Esophagus (tissue), 2 donors: Measurements from ENCODE around the gene ANKRD6. TPM values are rescaled to one million over a fixed set of nuclear protein-coding genes. Genes with fewer than 3 reads are reported as not detected.

Experiments used
- H3K27ac ChIP-seq, 2 donors: one replicate each; pipeline ENCODE4 v1.5.1; 2013; ENCODE audit warnings: low read depth in 2 of 2, mild to moderate bottlenecking in 2 of 2, inconsistent platforms in 1 of 2, low read length in 1 of 2, moderate library complexity in 1 of 2
- H3K27me3 ChIP-seq, 2 donors: one replicate each; pipeline ENCODE4 v1.6.1; 2013; ENCODE audit warnings: low read length in 2 of 2, control low read depth in 1 of 2, mild to moderate bottlenecking in 1 of 2; ENCODE audit not compliant: insufficient read depth in 2 of 2, control insufficient read depth in 1 of 2
- H3K36me3 ChIP-seq, 2 donors: one replicate each; pipeline ENCODE4 v1.6.1; 2013; ENCODE audit warnings: low read length in 1 of 2; ENCODE audit not compliant: control insufficient read depth in 2 of 2, insufficient read depth in 2 of 2
- H3K4me1 ChIP-seq, 2 donors: one replicate each; pipeline ENCODE4 v1.6.1; 2013; ENCODE audit warnings: low read length in 1 of 2; ENCODE audit not compliant: control insufficient read depth in 2 of 2, insufficient read depth in 2 of 2
- H3K4me3 ChIP-seq, 2 donors: one replicate each; pipeline ENCODE4 v1.5.1; 2013; ENCODE audit warnings: low read length in 2 of 2, mild to moderate bottlenecking in 2 of 2, low read depth in 1 of 2, moderate library complexity in 1 of 2
- H3K9me3 ChIP-seq, 2 donors: one replicate each; pipeline ENCODE4 v1.6.1; 2013; ENCODE audit warnings: mild to moderate bottlenecking in 2 of 2, low read depth in 1 of 2, low read length in 1 of 2, moderate library complexity in 1 of 2; ENCODE audit not compliant: control insufficient read depth in 2 of 2, insufficient read depth in 1 of 2
- WGBS, 2 donors: extraction: QIAGEN DNeasy Blood & Tissue Kit; methylation state at CpG; one replicate each; pipeline ENCODE4 v1.1.7; 2013; 5-methylcytosine and 5-hydroxymethylcytosine counted together
- polyA plus RNA-seq, 2 donors: library from polyadenylated mRNA; stranded (reverse); fragments of 200-250 nt; gene quantifications; one replicate each; pipeline ENCODE4 v1.2.3, GENCODE V29; 2013
- donor health status: healthy with polysubstance abuse.
- donor health status: Bipolar disorder and iron deficiency.

Gene ANKRD6
- polyA plus RNA-seq, 2 donors, result 2.9 to 5.8 TPM

DNA sequence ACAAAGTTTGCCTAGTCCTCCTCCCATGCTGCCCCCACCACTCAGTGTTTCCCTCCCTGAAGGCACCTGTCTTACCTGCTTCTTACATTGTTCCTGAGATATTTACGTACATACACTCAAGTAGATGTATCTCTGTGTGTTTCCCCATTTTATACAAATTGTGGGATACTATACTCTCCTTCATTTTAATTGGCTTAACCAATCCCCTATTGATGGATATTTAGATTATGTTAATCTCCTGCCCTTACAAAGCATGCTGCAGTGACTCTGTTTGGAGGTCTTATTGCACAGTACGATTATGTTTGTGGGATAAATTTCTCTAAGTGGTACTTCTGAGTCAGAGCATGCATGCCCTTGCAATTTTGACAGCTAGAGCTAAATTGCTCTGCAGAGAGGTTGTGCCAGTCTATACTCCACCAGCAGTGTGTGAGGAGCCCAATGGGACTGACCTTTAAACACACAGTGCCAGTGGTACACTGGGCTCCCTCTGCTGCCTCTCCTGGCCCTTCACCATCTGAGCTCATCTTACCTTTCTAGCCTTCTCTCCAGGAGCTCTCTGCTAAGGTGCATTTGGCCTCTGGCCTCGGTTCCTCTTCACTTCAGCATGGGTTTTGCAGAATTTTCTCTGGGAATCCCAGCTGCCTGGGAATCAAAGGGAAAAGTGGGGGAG, 148.2 kb downstream of the ANKRD6 start:
- H3K27me3 ChIP-seq, result no peaks in the 10 kb centered on the region
- H3K4me1 ChIP-seq, result no peaks in the 10 kb centered on the region
- no peak overlapping the region for H3K4me3 ChIP-seq
- 89% methylated on average over 3 of the region's 3 CpGs for WGBS, 2 donors
- H3K27ac ChIP-seq, result no peak overlapping the region
- no peaks in the 10 kb centered on the region for H3K9me3 ChIP-seq
- H3K36me3 ChIP-seq, result no peaks in the 10 kb centered on the region

DNA sequence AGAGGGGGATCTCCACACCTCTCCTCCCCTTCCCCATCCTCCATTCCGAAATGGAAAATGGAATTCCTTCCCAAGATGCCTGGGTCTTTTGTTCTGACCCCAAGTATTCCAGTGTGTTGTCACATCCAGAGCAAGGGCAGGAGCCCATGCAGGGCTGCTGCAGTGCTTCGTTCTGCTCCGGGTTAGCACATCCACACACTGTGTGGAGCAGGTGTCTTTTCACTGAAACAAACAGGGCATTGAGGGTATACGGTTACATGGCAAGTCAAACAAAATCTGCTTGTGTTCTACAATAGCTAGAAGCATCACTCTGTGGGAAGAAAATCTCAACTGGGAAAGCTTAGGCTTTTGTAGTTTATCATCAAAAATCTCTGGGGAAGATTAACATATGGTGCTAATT, 148.7 kb downstream of the ANKRD6 start:
- no peak overlapping the region for H3K27ac ChIP-seq
- no peaks in the 10 kb centered on the region for H3K36me3 ChIP-seq
- H3K4me3 ChIP-seq, result no peak overlapping the region
- H3K27me3 ChIP-seq, result no peaks in the 10 kb centered on the region
- 82 to 84% methylated on average over 4 of the region's 4 CpGs for WGBS, 2 donors
- no peaks in the 10 kb centered on the region for H3K9me3 ChIP-seq
- H3K4me1 ChIP-seq, result no peaks in the 10 kb centered on the region

DNA sequence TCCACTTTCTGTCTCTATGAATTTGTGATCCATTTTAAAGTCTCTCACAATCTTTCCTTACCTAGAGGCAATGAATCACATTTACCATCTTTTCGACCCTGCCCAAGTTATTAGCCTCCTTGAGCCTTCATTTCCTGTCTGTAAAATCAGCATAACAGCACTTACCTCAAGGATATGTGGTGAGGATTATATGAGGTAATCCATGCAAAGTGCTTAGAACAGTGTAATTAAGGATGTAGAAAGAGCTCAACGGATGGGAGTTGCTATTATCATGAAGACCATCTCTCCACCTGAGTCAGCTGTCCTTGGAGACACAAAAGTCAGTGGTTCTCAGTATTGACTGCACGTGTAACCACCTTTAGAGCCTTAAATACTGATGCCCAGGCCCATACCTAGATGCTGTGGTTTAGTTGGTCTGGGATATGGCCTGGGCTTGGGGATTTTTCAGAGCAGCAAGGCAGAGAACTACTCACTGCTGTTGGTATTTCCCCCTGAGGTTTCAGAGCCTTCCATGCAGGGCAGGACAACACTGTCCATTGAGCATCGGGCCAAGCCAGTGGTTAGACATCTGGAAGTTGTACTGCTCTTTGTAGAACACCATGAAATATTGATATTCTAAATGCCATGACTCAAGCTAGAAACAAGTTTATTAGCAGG, 149.8 kb downstream of the ANKRD6 start:
- H3K27me3 ChIP-seq, result no peaks in the 10 kb centered on the region
- H3K4me3 ChIP-seq, result no peak overlapping the region
- H3K36me3 ChIP-seq, result no peaks in the 10 kb centered on the region
- H3K27ac ChIP-seq, result no peak overlapping the region
- WGBS, 2 donors, result 74 to 81% methylated on average over 4 of the region's 4 CpGs
- H3K4me1 ChIP-seq, result no peaks in the 10 kb centered on the region
- H3K9me3 ChIP-seq, result no peaks in the 10 kb centered on the region

GRCh38 chr6:89583559-89583958, 150.6 kb downstream of the ANKRD6 start:
- no peaks in the 10 kb centered on the region for H3K27me3 ChIP-seq
- no peak overlapping the region for H3K27ac ChIP-seq
- H3K4me1 ChIP-seq, result no peaks in the 10 kb centered on the region
- H3K36me3 ChIP-seq, result no peaks in the 10 kb centered on the region
- no peak overlapping the region for H3K4me3 ChIP-seq
- no peaks in the 10 kb centered on the region for H3K9me3 ChIP-seq
- 84 to 92% methylated on average over 2 of the region's 2 CpGs for WGBS, 2 donors

DNA sequence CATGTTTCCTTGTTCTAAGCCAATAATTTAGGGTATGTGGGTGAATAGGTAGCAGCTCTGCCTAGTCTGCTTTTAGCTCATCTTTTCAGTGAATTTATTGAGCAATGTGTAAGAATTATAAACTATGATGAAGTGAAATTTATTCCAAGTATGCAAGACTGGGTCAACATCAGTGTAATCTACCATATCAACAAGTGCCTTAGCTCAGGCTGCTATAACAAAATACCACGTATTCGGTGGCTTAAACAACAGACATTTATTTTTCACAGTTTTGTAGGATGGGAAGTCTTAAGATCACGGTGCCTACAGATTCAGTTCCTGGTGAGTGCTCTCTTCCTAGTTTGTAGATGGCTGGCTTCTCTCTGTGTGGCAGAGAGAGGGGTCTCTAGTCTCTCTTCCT, 151.6 kb downstream of the ANKRD6 start:
- no peak overlapping the region for H3K4me3 ChIP-seq
- no peak overlapping the region for H3K27ac ChIP-seq
- WGBS, 2 donors, result 89 to 90% methylated on average over 3 of the region's 3 CpGs
- no peaks in the 10 kb centered on the region for H3K27me3 ChIP-seq
- no peaks in the 10 kb centered on the region for H3K9me3 ChIP-seq
- no peaks in the 10 kb centered on the region for H3K4me1 ChIP-seq
- no peaks in the 10 kb centered on the region for H3K36me3 ChIP-seq

- Histone ChIP-seq H3K4me3 (no peak overlapping the region), H3K4me1 (no peaks in the 10 kb centered on the region), H3K9me3 (no peaks in the 10 kb centered on the region), H3K36me3 (no peaks in the 10 kb centered on the region), H3K27ac (no peak overlapping the region), H3K27me3 (no peaks in the 10 kb centered on the region)
- WGBS, 2 donors, result 64% methylated on average over 1 of the region's 1 CpG
These were observed 152.2 kb downstream of the ANKRD6 start for GRCh38 chr6:89585154-89585553.

GRCh38 chr6:89589297-89590025, 156.5 kb downstream of the ANKRD6 start:
- WGBS, 2 donors, result 82 to 85% methylated on average over 7 of the region's 7 CpGs
- H3K27me3 ChIP-seq, result no peaks in the 10 kb centered on the region
- H3K4me1 ChIP-seq, result no peaks in the 10 kb centered on the region
- no peaks in the 10 kb centered on the region for H3K9me3 ChIP-seq
- no peaks in the 10 kb centered on the region for H3K36me3 ChIP-seq
- H3K4me3 ChIP-seq, result no peak overlapping the region
- H3K27ac ChIP-seq, result no peak overlapping the region

DNA sequence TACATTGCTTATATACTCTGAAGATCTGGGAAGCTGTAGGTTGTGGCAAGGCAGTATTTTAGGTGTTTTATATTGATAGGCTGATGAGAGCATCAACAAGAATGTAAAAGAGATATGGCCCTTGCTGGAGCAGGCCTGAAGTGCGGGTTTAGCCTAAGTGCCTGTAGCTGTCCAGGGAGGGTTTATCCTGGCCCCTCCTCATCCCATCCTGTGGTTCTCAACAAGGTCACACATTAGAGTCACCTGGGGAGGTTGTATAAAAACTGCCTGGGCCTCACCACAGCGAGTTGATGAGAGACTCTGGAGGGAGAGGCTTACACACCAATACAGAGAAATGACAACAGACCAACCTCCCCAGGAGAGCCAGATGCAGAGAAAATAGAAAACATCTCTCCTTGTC, 157.2 kb downstream of the ANKRD6 start:
- Histone ChIP-seq H3K9me3 (no peaks in the 10 kb centered on the region), H3K4me1 (no peaks in the 10 kb centered on the region), H3K27ac (no peak overlapping the region), H3K27me3 (no peaks in the 10 kb centered on the region), H3K4me3 (no peak overlapping the region), H3K36me3 (no peaks in the 10 kb centered on the region)
- WGBS, 2 donors, result 73 to 84% methylated on average over 2 of the region's 2 CpGs

DNA sequence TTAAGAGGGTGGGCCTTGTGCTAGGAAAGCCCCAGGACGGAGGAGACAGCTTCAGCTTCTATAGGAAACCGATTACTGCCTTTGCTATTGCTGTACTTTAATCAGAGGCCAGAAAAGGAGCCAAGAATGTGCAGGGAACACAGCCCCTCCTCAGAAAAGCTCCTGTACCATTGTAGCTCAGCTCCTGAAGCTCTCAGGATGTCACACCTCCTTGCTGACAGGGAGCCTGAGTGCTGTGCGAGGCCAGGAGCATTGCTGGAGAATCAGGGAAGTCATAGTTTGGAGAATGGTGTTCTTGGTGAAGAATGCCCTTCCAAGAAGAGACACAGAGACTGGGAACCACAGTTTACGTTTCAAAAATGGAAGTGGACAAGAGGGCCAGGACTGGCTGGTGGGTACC, 158.8 kb downstream of the ANKRD6 start:
- Histone ChIP-seq H3K36me3 (no peaks in the 10 kb centered on the region), H3K27ac (no peak overlapping the region)

More for the DNA sequence above, 158.8 kb downstream of the ANKRD6 start:
- H3K27me3 ChIP-seq, result no peaks in the 10 kb centered on the region
- 89 to 92% methylated on average over 4 of the region's 4 CpGs for WGBS, 2 donors
- H3K9me3 ChIP-seq, result no peaks in the 10 kb centered on the region
- no peak overlapping the region for H3K4me3 ChIP-seq
- no peaks in the 10 kb centered on the region for H3K4me1 ChIP-seq
